Erythroblast (primary cell): Measurements from ENCODE around the gene TMEM273.

ENCODE experiments used
- DNase-seq, 2 experiments: peaks; one replicate each; lab custom pipeline; 2025; lab: John Stamatoyannopoulos, UW
- GATA1 ChIP-seq: IDR thresholded peaks from 2 replicates; pipeline ENCODE4 v1.6.1; 2011; ENCODE audit warnings: low read depth, mild to moderate bottlenecking, control low read depth, low read length, moderate library complexity
- POLR2A ChIP-seq: IDR thresholded peaks from 2 replicates; pipeline ENCODE4 v1.6.1; 2011; ENCODE audit warnings: mild to moderate bottlenecking, low read length

The TMEM273 gene

DNA sequence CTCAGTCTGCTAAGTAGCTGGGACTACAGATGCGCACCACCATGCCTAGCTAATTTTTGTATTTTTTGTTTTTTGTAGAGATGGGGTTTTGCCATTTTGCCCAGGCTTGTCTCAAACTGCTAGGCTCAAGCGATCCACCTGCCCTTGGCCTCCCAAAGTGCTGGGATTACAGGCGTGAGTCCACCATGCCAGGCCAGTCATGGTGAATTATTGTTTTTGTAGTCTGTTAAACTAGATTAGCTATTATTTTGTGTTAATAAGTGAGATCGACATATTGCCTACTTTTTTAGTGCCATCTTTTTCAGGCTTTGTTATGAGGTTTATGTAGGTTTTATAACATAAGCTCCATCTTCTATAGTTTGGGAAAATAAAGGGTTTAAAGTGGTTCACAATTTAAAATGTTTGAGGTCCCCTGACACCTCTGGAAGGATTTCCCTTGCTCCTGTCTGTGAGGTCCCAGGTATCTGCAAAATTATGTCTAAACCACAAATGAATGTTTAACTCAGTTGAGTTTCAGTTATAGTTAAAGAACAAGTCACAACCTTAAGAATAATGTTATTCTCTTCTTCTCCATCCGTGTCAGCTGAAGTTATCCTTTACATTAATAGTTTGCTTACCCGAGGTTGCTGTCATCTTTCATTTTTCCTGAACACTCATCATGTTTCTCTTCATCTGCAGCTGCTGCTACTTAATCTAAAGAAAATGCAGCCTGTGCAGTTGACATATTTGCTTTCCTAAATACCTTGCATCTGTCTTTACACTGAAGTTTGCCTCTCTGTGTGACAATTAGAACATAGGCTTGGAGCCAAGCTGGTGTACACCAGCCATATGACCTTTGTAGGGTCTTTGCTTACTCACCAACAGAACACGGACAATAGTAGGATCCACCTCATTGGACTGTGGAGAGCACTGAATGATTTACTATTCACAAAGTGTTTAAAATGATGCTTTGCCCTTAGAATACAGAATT is 63.9 kb downstream of the TMEM273 start:
- TF ChIP-seq GATA1 (no peak), POLR2A (no peak)
- DNase-seq, result no peak

- DNase-seq, result no peak
- no peak for TF ChIP-seq POLR2A
These were observed 67.3 kb downstream of the TMEM273 start for GRCh38 chr10:49120911-49121310.

DNA sequence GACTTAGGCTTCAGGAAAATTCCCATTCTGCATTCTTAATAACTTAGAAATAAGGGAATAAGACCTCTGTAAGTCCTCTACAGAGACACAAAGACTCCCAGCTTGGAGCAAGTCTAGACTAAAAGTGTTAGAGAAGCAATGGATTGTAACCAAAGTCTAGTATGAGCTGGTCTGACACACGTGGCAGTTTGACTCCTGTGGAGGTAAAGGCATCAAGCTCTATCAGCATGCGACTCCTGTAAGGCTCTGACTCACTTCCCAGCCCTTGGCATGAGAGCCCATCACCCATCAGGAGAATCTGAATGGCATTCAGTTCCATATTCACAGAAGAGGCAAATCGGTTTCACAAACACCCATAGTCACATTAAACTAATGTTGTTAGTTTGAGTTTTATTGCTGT is 68.4 kb downstream of the TMEM273 start:
- TF ChIP-seq POLR2A (no peak), GATA1 (no peak)
- DNase-seq, result no peak

DNA sequence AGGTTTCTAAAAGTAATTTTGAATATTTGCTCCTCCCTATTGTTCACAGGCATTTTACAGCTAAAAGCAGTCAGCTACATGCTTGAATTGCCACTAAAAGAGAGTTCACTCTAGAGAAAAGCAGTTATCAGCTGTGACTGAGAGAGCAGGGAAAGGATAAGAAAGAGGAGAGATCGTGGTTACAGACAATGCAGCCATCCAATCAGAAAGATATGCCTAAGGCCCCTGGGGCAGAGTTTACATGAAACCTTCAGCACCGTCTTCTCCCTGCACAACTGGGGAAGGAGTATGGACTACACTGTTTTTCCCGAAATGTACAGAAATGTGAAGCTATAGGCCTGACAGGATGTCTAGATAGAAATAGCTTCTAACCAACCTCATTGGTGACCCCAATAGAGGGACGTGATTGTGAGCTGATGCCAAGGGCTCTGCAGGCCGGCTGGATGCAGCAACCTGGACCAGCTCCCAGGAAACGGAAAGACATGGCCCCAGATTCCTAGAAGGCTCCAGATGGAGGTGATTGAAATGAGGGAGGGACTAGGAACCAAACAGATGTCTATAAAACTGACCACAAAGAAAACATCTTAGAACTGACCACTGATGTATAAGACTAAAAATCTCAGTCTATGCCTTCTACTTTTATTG is 69.6 kb downstream of the TMEM273 start:
- no peak for DNase-seq
- no peak for TF ChIP-seq GATA1
- TF ChIP-seq POLR2A, result no peak

DNA sequence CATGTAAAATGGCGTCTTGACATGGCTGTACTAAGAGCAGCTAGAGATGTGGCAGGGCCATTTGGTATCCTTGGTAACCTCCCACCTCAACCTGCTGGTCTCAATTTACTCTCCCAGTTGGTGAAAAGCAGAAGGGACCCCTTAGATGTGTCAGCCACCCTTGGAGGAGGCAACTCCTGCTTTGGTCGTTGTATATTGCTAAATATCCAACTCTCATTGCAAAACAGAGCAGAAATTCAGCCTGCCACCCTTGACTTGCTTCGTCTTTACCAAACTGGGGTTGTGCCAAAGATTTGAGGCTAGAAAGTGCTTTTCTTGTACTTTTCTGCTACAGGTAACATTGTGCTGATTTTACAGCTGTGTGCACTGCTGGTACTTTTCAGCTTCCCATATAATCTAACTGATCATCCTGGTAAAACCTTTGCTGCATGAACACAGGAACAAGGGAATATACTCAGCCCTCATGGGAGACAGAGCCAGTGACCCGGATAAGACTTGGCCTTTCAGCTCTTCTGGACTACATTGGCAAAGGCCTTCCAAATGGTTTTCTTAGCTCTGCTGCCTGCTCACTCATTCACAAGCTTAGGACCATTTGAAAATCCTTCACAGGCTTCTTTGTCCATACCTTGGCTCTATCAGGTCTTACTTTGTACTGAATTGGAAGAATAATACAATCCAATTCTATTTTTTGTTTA is 70.7 kb downstream of the TMEM273 start:
- DNase-seq, result no peak
- no peak for TF ChIP-seq GATA1

- TF ChIP-seq POLR2A (no peak), GATA1 (no peak)
- no peak for DNase-seq
These were observed 71.4 kb downstream of the TMEM273 start for GRCh38 chr10:49116509-49117375.

DNA sequence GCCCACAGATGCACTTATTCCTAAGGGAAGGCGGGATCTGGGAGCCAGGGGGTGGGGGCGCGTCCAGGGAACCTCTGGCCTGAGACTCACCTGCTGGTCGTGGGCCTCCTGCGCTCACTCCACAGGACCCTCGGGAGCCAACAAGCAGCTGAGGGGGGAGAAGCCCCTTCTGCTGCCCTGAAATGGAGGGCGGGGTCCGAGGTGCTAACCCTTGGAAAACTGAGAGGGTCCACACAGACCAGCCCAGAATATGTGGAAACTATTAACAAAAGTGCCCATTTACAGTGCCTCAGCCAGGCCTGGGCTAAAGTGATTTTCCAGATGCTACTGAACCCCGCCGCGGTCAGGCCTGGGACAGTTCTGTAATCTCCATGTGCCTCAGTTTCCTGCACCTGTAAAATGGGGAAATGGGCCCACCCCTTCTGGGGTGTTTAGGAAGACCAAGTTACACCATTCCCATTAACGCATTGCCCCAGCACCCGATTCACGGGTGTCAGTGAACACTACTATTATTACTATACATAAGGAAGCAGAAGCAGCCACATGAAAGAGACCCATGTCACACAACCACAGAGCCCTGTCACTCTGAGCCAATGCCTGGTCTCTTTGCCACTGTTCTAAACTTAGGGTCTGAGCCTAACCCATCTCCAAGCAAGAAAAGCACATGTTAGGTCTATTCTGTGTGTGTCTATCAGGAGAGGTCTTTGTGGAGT is 72.2 kb downstream of the TMEM273 start:
- TF ChIP-seq GATA1, result no peak
- no peak for TF ChIP-seq POLR2A
- no peak for DNase-seq

- TF ChIP-seq POLR2A, result no peak
- TF ChIP-seq GATA1, result no peak
- peak in 1 of 2 experiments; percentile 2 for DNase-seq
These were observed 73.0 kb downstream of the TMEM273 start, which contains the start of gene VSTM4 for GRCh38 chr10:49115015-49115795. Gene VSTM4, minus strand, starts transcription at chr10:49115522. Its CDS starts 37 bp downstream, at chr10:49115485.

GRCh38 chr10:49114718-49115014 is 73.5 kb downstream of the TMEM273 start:
- no peak for DNase-seq
- TF ChIP-seq POLR2A (no peak), GATA1 (no peak)

- no peak for DNase-seq
- TF ChIP-seq POLR2A (no peak), GATA1 (no peak)
These were observed 74.5 kb downstream of the TMEM273 start for GRCh38 chr10:49113741-49114141.

DNA sequence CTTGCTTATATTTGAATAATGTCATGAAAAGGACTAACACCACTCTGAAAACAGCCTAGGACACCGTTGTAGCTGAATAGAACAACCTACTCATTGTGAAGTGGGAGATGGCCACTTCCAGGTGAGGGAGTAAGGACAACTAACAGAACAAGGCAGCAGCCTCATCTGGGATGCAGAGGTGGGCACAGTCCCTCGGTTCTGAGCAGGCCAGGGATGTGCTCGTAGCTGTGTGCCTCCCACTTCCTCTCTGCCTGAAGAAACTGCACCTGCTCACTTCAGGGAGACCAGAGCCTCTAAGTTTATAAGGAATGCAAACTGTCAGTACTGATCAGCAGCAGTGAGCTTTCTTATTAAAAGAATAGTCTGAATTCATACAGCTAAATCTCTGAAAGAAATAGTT is 75.3 kb downstream of the TMEM273 start:
- TF ChIP-seq POLR2A (no peak), GATA1 (no peak)
- DNase-seq, result no peak

DNA sequence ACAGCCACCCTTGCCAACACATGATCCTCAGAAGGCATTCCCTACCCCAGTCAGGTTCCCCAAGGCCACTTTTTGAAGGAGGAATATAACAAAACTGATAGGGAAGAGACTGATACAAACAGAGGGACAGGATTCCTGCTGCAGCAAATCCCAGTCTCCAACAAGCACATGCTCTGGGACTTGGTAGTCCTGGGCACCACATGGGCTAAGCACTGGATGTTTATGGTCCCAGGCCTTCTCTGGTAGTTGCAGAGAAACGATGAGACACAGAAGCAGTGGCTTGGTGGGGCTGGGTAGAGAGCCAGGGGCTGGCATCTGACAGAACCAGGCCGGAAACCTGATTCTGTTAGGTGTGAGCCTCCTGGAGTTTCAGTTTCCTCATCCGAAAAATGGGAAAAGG is 76.1 kb downstream of the TMEM273 start:
- TF ChIP-seq GATA1 (no peak), POLR2A (no peak)

More for the DNA sequence above, 76.1 kb downstream of the TMEM273 start:
- no peak for DNase-seq
